ENCODE measurements around the gene TRPT1. TPM values are rescaled to one million over a fixed set of nuclear protein-coding genes. Genes with fewer than 3 reads are reported as not detected.

TRPT1 gene
- total and polyA plus RNA-seq, 2 of the 4 experiments (the other 2 are of a cell fraction) = 63.2 to 81.9 TPM

DNA sequence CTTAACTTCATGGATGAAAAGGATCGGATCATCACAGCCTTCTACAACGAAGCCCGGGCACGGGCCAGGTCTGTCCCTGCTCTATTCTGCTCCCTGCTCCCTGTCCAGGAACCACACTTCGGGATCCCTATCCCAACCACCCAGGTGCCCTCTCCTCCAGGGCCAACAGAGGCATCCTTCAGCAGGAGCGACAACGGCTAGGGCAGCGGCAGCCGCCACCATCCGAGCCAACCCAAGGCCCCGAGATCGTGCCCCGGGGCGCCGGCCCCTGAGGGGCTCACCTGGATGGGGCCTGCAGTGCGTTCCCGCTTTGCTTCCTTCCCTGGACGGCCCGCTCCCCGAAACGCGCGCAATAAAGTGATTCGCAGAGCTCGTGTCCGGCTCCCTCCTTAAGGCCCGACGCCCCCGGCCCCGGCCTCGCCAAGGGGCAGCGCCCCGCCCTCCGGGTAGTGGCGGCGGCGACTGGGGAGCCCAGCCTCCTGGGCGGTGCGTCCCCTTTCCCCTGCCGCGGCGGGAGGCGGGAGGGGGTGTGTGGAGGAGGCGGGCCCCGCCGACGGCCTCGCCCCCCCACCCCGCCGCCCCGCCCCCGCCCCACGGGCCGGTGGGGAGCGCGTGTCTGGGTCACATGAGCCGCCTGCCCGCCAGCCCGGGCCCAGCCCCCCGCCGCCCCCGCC is 8.1 kb upstream of the TRPT1 start, which contains the start of gene VEGFB:
VEGFB (plus strand) TSS at position 672 of the 674 bp plus-strand sequence. CDS start 250 bp downstream, outside the sequence.
- Histone ChIP-seq H3K9me3 (ENCODE audit: control insufficient read depth, insufficient read depth, low read length) (no peaks in the 10 kb centered on the region), H2BK20ac (ENCODE audit: low read depth, low read length) (no peak within 1 kb of the TSS), H3K27me3 (ENCODE audit: control insufficient read depth, insufficient read depth, low read length) (no peaks in the 10 kb centered on the region), H3K4me2 (ENCODE audit: low read depth, low read length) (peak within 1 kb of the TSS; percentile 75), H3K4ac (ENCODE audit: low read depth, low read length) (peak within 1 kb of the TSS; percentile 67; the same call in 1 of the 2 replicates), H3K27ac (ENCODE audit: insufficient read depth, low read length) (peak within 1 kb of the TSS; percentile 62), H2AFZ (replicated peaks; ENCODE audit: low read length, poor library complexity) (peak within 1 kb of the TSS; percentile 92), H3K79me1 (ENCODE audit: low read depth in 1 of 2, low read length in 2 of 2) (peaks cover 16 to 58% of the 10 kb centered on the region in 2 experiments), H2AK5ac (ENCODE audit: low read depth, low read length) (peak within 1 kb of the TSS; percentile 69), H3K9ac (ENCODE audit: low read depth, low read length) (peak within 1 kb of the TSS; percentile 82), H3K56ac (ENCODE audit: extremely low read depth, insufficient read depth, low read length) (peak within 1 kb of the TSS; percentile 38; the same call in 1 of the 2 replicates), H4K8ac (ENCODE audit: low read depth in 2 of 2, low read length in 2 of 2) (peak within 1 kb of the TSS; percentile 40 to 63; a peak in 2 of 4 replicates), H2BK120ac (ENCODE audit: low read depth, low read length) (peak within 1 kb of the TSS; percentile 32; the same call in 1 of the 2 replicates), H2BK15ac (ENCODE audit: low read depth, low read length) (no peak within 1 kb of the TSS), H3K4me3 (ENCODE audit: insufficient read depth, low read depth, low read length) (peak within 1 kb of the TSS; percentile 76), H4K20me1 (ENCODE audit: insufficient read depth, low read length) (no peaks in the 10 kb centered on the region), H2AK9ac (replicated peaks; ENCODE audit: low read depth, low read length, poor library complexity) (peak within 1 kb of the TSS; percentile 99), H4K91ac (ENCODE audit: insufficient read depth, low read depth, low read length) (0 out of 2 replicates have a peak within 1 kb of the TSS, but pooled peaks have one; percentile 4), H4K5ac (ENCODE audit: low read depth, low read length) (no peak within 1 kb of the TSS), H3K14ac (replicated peaks; ENCODE audit: low read depth, low read length) (peak within 1 kb of the TSS; percentile 65), H3K4me1 (ENCODE audit: control insufficient read depth, insufficient read depth, low read length) (peaks cover 13% of the 10 kb centered on the region), H3K23ac (ENCODE audit: low read depth, low read length) (peak within 1 kb of the TSS; percentile 94), H3K9me1 (ENCODE audit: insufficient read depth, low read length) (no peaks in the 10 kb centered on the region; the same call in 1 of the 2 replicates), H3K36me3 (ENCODE audit: control insufficient read depth, insufficient read depth, low read length) (peaks cover 19% of the 10 kb centered on the region), H2BK5ac (ENCODE audit: low read depth, low read length, poor library complexity, severe bottlenecking) (peak within 1 kb of the TSS; percentile 15), H3K18ac (ENCODE audit: low read depth, low read length) (no peak within 1 kb of the TSS)
- ChIA-PET POLR2A (ENCODE audit: unreplicated experiment) (no interaction called here), CTCF (interaction anchor here (0.6 kb wide), 1 partner anchor 38 kb away, joined by 4 read pairs; no protein-coding TSS in a partner anchor)
- dilution Hi-C loops (cut with HindIII; ENCODE audit: low sequenced_read_pairs, unreplicated experiment) (no loop called here), intact Hi-C loops (cut with micrococcal nuclease) (no loop called here), in situ Hi-C loops (cut with MboI; ENCODE audit: low sequenced_read_pairs) (no loop called here)
- peak; percentile 26 for DNase-seq
- peak; percentile 82 for ATAC-seq (ENCODE audit: low read depth)
- no TSS peak for BruUV-seq (replicated peaks)
- WGBS, 2 experiments (ENCODE audit: extremely low coverage in 2 of 2, insufficient read length in 1 of 2) = 4% methylated on average over 26 of the region's 62 CpGs; no CpG with 5 or more reads in 1 of the 2 experiments
- no peak for TF ChIP-seq RAD21 (IDR thresholded peaks at IDR 0.05; ENCODE audit: low read length)
- no peak for TF ChIP-seq NFE2L2 (IDR thresholded peaks at IDR 0.05; ENCODE audit: low read depth, low read length)
- no peak for TF ChIP-seq CHD1 (IDR thresholded peaks at IDR 0.05; ENCODE audit: low read depth, low read length)
- TF ChIP-seq MAZ (IDR thresholded peaks at IDR 0.05; ENCODE audit: borderline replicate concordance, low read depth, low read length) = peak; percentile 79; the same call in 1 of the 2 replicates
- TF ChIP-seq RCOR1 (IDR thresholded peaks at IDR 0.05; ENCODE audit: insufficient replicate concordance, low read length) = no peak
- no peak for TF ChIP-seq MAFK (IDR thresholded peaks at IDR 0.05; ENCODE audit: low read depth, low read length)
- no peak for TF ChIP-seq RFX5 (IDR thresholded peaks at IDR 0.05; ENCODE audit: low read depth, low read length)
- TF ChIP-seq FOS (IDR thresholded peaks at IDR 0.05; ENCODE audit: low read depth, low read length) = no peak
- no peak for TF ChIP-seq MXI1 (IDR thresholded peaks at IDR 0.05; ENCODE audit: borderline replicate concordance, low read depth, low read length)
- no peak for TF ChIP-seq CEBPB (IDR thresholded peaks at IDR 0.05; ENCODE audit: low read depth, low read length)
- TF ChIP-seq POLR2A (IDR thresholded peaks at IDR 0.05; ENCODE audit: low read depth, low read length) = no peak
- TF ChIP-seq, protein P1, sequence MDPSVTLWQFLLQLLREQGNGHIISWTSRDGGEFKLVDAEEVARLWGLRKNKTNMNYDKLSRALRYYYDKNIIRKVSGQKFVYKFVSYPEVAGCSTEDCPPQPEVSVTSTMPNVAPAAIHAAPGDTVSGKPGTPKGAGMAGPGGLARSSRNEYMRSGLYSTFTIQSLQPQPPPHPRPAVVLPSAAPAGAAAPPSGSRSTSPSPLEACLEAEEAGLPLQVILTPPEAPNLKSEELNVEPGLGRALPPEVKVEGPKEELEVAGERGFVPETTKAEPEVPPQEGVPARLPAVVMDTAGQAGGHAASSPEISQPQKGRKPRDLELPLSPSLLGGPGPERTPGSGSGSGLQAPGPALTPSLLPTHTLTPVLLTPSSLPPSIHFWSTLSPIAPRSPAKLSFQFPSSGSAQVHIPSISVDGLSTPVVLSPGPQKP (IDR thresholded peaks at IDR 0.05; ENCODE audit: borderline replicate concordance, low read depth, low read length) = no peak
- TF ChIP-seq, protein P2, sequence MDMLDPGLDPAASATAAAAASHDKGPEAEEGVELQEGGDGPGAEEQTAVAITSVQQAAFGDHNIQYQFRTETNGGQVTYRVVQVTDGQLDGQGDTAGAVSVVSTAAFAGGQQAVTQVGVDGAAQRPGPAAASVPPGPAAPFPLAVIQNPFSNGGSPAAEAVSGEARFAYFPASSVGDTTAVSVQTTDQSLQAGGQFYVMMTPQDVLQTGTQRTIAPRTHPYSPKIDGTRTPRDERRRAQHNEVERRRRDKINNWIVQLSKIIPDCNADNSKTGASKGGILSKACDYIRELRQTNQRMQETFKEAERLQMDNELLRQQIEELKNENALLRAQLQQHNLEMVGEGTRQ (IDR thresholded peaks at IDR 0.05; ENCODE audit: low read depth, low read length) = peak; percentile 22; the same call in 1 of the 2 replicates
- no peak for TF ChIP-seq SMC3 (IDR thresholded peaks at IDR 0.05; ENCODE audit: low read depth, low read length)
- TF ChIP-seq BHLHE40 (IDR thresholded peaks at IDR 0.05; ENCODE audit: low read depth, low read length) = no peak

Data from IMR-90 (cell line).